ENCODE results near the gene TRIM9. TPM values are rescaled to one million over a fixed set of nuclear protein-coding genes. Genes with fewer than 3 reads are reported as not detected.

TRIM9 gene
- total RNA-seq, 6 experiments from 2014 or later = 0.07 to 1.9 (median 0.32) TPM

DNA sequence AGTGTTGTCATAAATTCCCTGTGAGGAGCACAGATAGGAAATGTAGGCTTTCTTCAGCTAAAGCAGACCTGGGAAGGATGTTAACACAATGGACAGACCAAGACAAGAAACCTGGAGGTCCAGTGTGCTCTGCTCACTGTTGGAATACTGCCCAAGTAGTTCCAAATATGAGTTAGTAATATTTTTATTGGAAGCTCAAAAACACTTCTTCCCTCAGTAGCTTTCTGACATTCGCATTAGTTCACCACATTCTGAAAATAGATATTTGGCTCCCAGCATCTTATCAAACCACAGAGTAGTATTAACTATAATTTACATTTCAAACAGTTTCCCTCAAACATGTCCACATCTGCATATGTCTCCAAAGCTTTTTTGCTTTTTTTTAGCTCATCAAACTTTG lies 75.8 kb downstream of the TRIM9 start:
- intact Hi-C loops (cut with DNase I) = no loop called here
- Histone ChIP-seq H3K36me3 (no peaks in the 10 kb centered on the region), H3K27ac (no peak overlapping the region), H3K9me3 (no peaks in the 10 kb centered on the region), H3K4me1 (peaks cover 0 to 4% (median 0%) of the 10 kb centered on the region in 4 donors), H3K27me3 (no peaks in the 10 kb centered on the region), H3K4me3 (no peak overlapping the region)
- 78% methylated on average over 1 of the region's 1 CpG for WGBS (ENCODE audit: insufficient coverage, low coverage, low lambda C conversion rate, missing lambda C conversion rate)
- no peak for DNase-seq
- TF ChIP-seq, protein P1, sequence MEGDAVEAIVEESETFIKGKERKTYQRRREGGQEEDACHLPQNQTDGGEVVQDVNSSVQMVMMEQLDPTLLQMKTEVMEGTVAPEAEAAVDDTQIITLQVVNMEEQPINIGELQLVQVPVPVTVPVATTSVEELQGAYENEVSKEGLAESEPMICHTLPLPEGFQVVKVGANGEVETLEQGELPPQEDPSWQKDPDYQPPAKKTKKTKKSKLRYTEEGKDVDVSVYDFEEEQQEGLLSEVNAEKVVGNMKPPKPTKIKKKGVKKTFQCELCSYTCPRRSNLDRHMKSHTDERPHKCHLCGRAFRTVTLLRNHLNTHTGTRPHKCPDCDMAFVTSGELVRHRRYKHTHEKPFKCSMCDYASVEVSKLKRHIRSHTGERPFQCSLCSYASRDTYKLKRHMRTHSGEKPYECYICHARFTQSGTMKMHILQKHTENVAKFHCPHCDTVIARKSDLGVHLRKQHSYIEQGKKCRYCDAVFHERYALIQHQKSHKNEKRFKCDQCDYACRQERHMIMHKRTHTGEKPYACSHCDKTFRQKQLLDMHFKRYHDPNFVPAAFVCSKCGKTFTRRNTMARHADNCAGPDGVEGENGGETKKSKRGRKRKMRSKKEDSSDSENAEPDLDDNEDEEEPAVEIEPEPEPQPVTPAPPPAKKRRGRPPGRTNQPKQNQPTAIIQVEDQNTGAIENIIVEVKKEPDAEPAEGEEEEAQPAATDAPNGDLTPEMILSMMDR (IDR thresholded peaks at IDR 0.05) = no peak
- no peak for TF ChIP-seq POLR2A (IDR thresholded peaks at IDR 0.05)
- no peak for ATAC-seq

DNA sequence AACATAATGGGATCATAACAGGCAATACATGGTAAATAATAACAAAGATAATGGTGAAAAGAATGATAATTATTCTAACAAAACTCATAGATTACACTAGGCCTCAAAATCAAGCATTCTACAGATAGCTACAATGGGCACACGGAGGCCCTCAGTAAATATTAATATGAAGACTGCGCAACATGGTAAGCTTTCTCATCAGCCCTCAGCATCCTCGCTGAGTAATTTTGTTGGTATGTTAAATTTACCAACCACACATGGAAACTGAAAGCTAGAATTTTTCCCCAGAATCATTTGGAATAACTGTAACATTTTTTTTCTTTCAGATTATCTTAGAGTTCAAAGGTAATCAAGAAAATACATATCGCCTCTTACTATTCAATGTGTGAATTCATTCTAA lies 76.4 kb downstream of the TRIM9 start:
- intact Hi-C loops (cut with DNase I) = no loop called here
- H3K36me3 ChIP-seq = no peaks in the 10 kb centered on the region
- DNase-seq (no peak), ATAC-seq (no peak)
- peaks cover 0 to 4% (median 0%) of the 10 kb centered on the region in 4 donors for H3K4me1 ChIP-seq
- WGBS (ENCODE audit: insufficient coverage, low coverage, low lambda C conversion rate, missing lambda C conversion rate) = 52% methylated on average over 4 of the region's 4 CpGs
- TF ChIP-seq, protein P1 (IDR thresholded peaks at IDR 0.05) = no peak
- TF ChIP-seq POLR2A (IDR thresholded peaks at IDR 0.05) = no peak
- no peak overlapping the region for H3K4me3 ChIP-seq
- H3K27ac ChIP-seq = no peak overlapping the region
- no peaks in the 10 kb centered on the region for H3K9me3 ChIP-seq
- H3K27me3 ChIP-seq = no peaks in the 10 kb centered on the region

DNA sequence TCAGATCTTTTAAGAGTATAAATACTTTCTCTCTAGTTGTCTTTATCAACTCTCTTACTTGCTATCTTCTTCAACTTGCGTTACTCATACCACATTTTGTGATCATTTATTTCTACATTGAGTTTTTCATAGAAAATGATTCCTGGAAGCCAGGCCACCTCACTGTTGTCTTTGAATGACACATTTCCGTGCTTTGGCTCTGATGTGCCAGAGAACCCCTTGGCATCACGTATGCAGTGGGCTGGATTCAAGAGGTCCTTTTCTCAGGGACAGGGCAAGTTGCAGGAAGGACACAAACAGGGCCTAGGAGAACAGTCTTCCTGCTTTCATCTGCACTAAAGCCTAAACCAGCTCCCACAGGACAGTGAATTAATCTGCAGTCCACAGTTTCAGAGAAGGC lies 80.3 kb downstream of the TRIM9 start:
- intact Hi-C loops (cut with DNase I) = no loop called here
- no peaks in the 10 kb centered on the region for H3K27me3 ChIP-seq
- H3K36me3 ChIP-seq = no peaks in the 10 kb centered on the region
- no peaks in the 10 kb centered on the region for H3K9me3 ChIP-seq
- WGBS (ENCODE audit: insufficient coverage, low coverage, low lambda C conversion rate, missing lambda C conversion rate) = 68% methylated on average over 3 of the region's 3 CpGs
- H3K4me1 ChIP-seq = no peaks in the 10 kb centered on the region
- TF ChIP-seq, protein P1 (IDR thresholded peaks at IDR 0.05) = no peak
- no peak for TF ChIP-seq POLR2A (IDR thresholded peaks at IDR 0.05)
- no peak overlapping the region for H3K4me3 ChIP-seq
- no peak overlapping the region for H3K27ac ChIP-seq
- ATAC-seq = peak in 1 of 4 donors; percentile 37
- DNase-seq = no peak

DNA sequence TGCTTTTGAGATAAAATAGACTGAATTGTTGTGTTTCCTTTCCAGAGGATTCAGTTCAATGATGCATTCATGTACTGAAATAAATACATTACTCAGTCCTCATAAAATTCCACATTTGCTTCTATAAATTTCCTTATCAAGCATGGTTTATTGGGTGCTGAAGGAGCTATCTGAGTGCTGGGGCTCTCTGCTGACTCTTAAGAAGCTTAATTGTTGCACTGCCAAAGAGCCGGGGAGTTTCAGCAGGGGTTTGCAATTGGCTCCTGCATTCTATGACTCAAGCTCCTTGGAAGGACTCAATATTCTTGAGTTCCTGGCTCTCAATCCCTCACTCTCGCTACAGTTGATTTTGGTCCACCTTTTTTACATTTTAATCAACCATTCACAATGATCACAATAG lies 80.8 kb downstream of the TRIM9 start:
- Histone ChIP-seq H3K4me1 (no peaks in the 10 kb centered on the region), H3K4me3 (no peak overlapping the region), H3K27me3 (no peaks in the 10 kb centered on the region), H3K9me3 (no peaks in the 10 kb centered on the region), H3K27ac (no peak overlapping the region), H3K36me3 (no peaks in the 10 kb centered on the region)
- DNase-seq = no peak
- intact Hi-C loops (cut with DNase I) = no loop called here
- TF ChIP-seq POLR2A (IDR thresholded peaks at IDR 0.05) = no peak
- TF ChIP-seq, protein P1 (IDR thresholded peaks at IDR 0.05) = no peak
- ATAC-seq = no peak
- WGBS (ENCODE audit: insufficient coverage, low coverage, low lambda C conversion rate, missing lambda C conversion rate) = 71% methylated on average over 1 of the region's 2 CpGs

DNA sequence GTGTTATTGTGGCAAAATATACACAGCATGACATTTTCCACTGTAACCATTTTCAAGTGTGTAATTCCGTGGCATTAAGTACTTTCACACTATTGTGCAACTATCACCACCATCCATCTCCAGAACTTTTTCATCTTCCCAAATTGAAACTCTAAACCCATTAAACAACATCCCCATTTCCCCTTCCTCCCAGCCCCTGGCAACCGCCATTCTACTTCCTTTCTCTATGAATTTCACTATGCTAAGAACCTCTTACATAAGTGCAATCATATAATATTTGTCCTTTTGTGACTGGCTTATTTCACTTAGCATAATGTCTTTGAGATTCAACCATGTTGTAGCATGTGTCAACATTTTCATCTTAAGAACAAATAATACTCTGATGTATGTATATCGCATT lies 82.8 kb downstream of the TRIM9 start:
- TF ChIP-seq, protein P1 (IDR thresholded peaks at IDR 0.05) = no peak
- no peak for TF ChIP-seq POLR2A (IDR thresholded peaks at IDR 0.05)
- H3K27me3 ChIP-seq = no peaks in the 10 kb centered on the region
- no peaks in the 10 kb centered on the region for H3K4me1 ChIP-seq
- no peak overlapping the region for H3K27ac ChIP-seq
- 75% methylated on average over 3 of the region's 3 CpGs for WGBS (ENCODE audit: insufficient coverage, low coverage, low lambda C conversion rate, missing lambda C conversion rate)
- H3K4me3 ChIP-seq = no peak overlapping the region
- no peak for DNase-seq
- no peaks in the 10 kb centered on the region for H3K9me3 ChIP-seq
- no peaks in the 10 kb centered on the region for H3K36me3 ChIP-seq
- ATAC-seq = peak in 1 of 4 donors; percentile 36
- intact Hi-C loops (cut with DNase I) = no loop called here

Data from right lobe of liver (tissue), 6 donors.